HCT116 (cell line): ENCODE results near the gene TEX264. TPM values are rescaled to one million over a fixed set of nuclear protein-coding genes. Genes with fewer than 3 reads are reported as not detected.

Experiments used
- ATAC-seq: fragments of 200-7000 bp; cut with Tn5 transposase; 2 replicates; pipeline ENCODE4 v1.9.1; 2020; ENCODE audit warnings: mild to moderate bottlenecking, moderate library complexity
- BruUV-seq: library from RNA; stranded (reverse); fragments of 400-500 nt; replicated peaks from 2 replicates; lab custom pipeline; 2021; lab: Mats Ljungman, UMichigan
- CTCF ChIA-PET: fragments of 300-600 bp; sonication (Branson Sonifier 250); formaldehyde crosslinking; loops from one replicate; lab custom pipeline; 2021; ENCODE audit warnings: antibody characterized with exemption; lab: Charles Lee
- POLR2A ChIA-PET: fragments of 300-600, 350-600 bp; sonication (Branson Sonifier 250); formaldehyde crosslinking; loops from one replicate; lab custom pipeline; 2021; ENCODE audit warnings: antibody characterized with exemption; lab: Charles Lee
- RAD21 ChIA-PET, 2 experiments: fragments of 300-600 bp; sonication (Branson Sonifier 250); formaldehyde crosslinking; loops; one replicate each; lab custom pipeline; 2023; ENCODE audit warnings: low total read pairs in 2 of 2; ENCODE audit not compliant: uncharacterized antibody in 2 of 2, unreplicated experiment in 2 of 2, low non-redundant PET in 1 of 2; lab: Charles Lee
- DNase-seq: peaks from one replicate; pipeline ENCODE4 v3.0.0-alpha.2; 2010; ENCODE audit warnings: low read depth, low spot score
- H2AFZ ChIP-seq: fragments of 200-600 bp; shearing (Covaris generic), sonication (generic); 2 replicates; pipeline ENCODE4 v1.6.1; 2017; ENCODE audit warnings: low read depth, mixed run types, mixed read lengths, antibody characterized with exemption, low read length; ENCODE audit not compliant: poor library complexity, severe bottlenecking
- H3K27ac ChIP-seq: 2 replicates; pipeline ENCODE4 v1.5.1; 2012; ENCODE audit warnings: low read depth, low read length
- H3K27me3 ChIP-seq: fragments of 200-600 bp; sonication (generic); 2 replicates; pipeline ENCODE4 v1.6.1; 2016; ENCODE audit warnings: mixed run types, low read length, mixed read lengths; ENCODE audit not compliant: insufficient read depth
- H3K36me3 ChIP-seq, 2 experiments: fragments of 200-500 bp in 1 of 2; fragments of 200-600 bp in 1 of 2; sonication (Bioruptor generic) in 1 of 2; sonication (generic) in 1 of 2; 2 replicates each; pipeline versions ENCODE4 v1.5.1 to v1.6.1; 2014 to 2016; ENCODE audit warnings: low read length in 2 of 2, inconsistent platforms in 1 of 2, mixed read lengths in 1 of 2, mixed run types in 1 of 2; ENCODE audit not compliant: insufficient read depth in 2 of 2, control insufficient read depth in 1 of 2
- H3K4me1 ChIP-seq, 2 experiments: fragments of 200-600 bp in 1 of 2; sonication (generic) in 1 of 2; 2 replicates each; pipeline versions ENCODE4 v1.5.1 to v1.6.1; 2012 to 2017; ENCODE audit warnings: low read length in 2 of 2, inconsistent platforms in 1 of 2, mild to moderate bottlenecking in 1 of 2, mixed read lengths in 1 of 2, mixed run types in 1 of 2, moderate library complexity in 1 of 2; ENCODE audit not compliant: insufficient read depth in 2 of 2, control insufficient read depth in 1 of 2
- H3K4me2 ChIP-seq: fragments of 200-600 bp; sonication (generic); 2 replicates; pipeline ENCODE4 v1.6.1; 2017; ENCODE audit warnings: mixed run types, low read length, mixed read lengths
- H3K4me3 ChIP-seq, 2 experiments: fragments of 200-600 bp in 1 of 2; sonication (generic) in 1 of 2; replicated peaks in 1 of 2; 2 replicates each; pipeline ENCODE4 v1.5.1; 2011 to 2016; ENCODE audit warnings: low read length in 2 of 2, control low read depth in 1 of 2, low read depth in 1 of 2, mild to moderate bottlenecking in 1 of 2, mixed read lengths in 1 of 2, mixed run types in 1 of 2
- H3K79me2 ChIP-seq: fragments of 200-600 bp; sonication (generic); 2 replicates; pipeline ENCODE4 v1.6.1; 2017; ENCODE audit warnings: mild to moderate bottlenecking, mixed run types, low read length, moderate library complexity, mixed read lengths; ENCODE audit not compliant: insufficient read depth
- H3K9ac ChIP-seq: fragments of 200-600 bp; sonication (generic); 2 replicates; pipeline ENCODE4 v1.6.1; 2016; ENCODE audit warnings: low read length, mixed read lengths
- H3K9me2 ChIP-seq: fragments of 200-600 bp; sonication (generic), shearing (Covaris generic); 2 replicates; pipeline ENCODE4 v1.6.1; 2017; ENCODE audit warnings: mixed run types, mild to moderate bottlenecking, moderate library complexity; ENCODE audit not compliant: insufficient read depth
- H3K9me3 ChIP-seq, 2 experiments: fragments of 200-500 bp in 1 of 2; fragments of 200-600 bp in 1 of 2; sonication (Bioruptor generic) in 1 of 2; sonication (generic) in 1 of 2; 2 replicates each; pipeline ENCODE4 v1.6.1; 2014 to 2017; ENCODE audit warnings: low read length in 2 of 2, mixed read lengths in 2 of 2, inconsistent platforms in 1 of 2, low read depth in 1 of 2, mild to moderate bottlenecking in 1 of 2, mixed run types in 1 of 2, moderate library complexity in 1 of 2; ENCODE audit not compliant: control insufficient read depth in 1 of 2, insufficient read depth in 1 of 2
- H4K20me1 ChIP-seq: fragments of 200-600 bp; sonication (generic), shearing (Covaris generic); 2 replicates; pipeline ENCODE4 v1.6.1; 2017; ENCODE audit warnings: mixed run types, mild to moderate bottlenecking, moderate library complexity; ENCODE audit not compliant: insufficient read depth
- ATF3 ChIP-seq: IDR thresholded peaks from 2 replicates; pipeline ENCODE4 v1.6.1; 2012
- CBX3 ChIP-seq: IDR thresholded peaks from 2 replicates; pipeline ENCODE4 v1.6.1; 2012; ENCODE audit warnings: low read depth
- EZH2 ChIP-seq: fragments of 200-600 bp; sonication (generic); IDR thresholded peaks from 2 replicates; pipeline ENCODE4 v1.6.1; 2017; ENCODE audit warnings: antibody characterized with exemption, mixed run types
- POLR2A ChIP-seq: IDR thresholded peaks from 2 replicates; pipeline ENCODE4 v1.7.0; 2011; ENCODE audit warnings: borderline replicate concordance; ENCODE audit not compliant: insufficient read depth, insufficient read length; ENCODE audit errors: extremely low read depth
- POLR2AphosphoS5 ChIP-seq: IDR thresholded peaks from 2 replicates; pipeline ENCODE4 v1.6.1; 2011; ENCODE audit warnings: mild to moderate bottlenecking, low read depth, low read length, moderate library complexity
- RAD21 ChIP-seq: IDR thresholded peaks from 2 replicates; pipeline ENCODE4 v1.6.1; 2012; ENCODE audit warnings: low read depth, mild to moderate bottlenecking
- REST ChIP-seq: IDR thresholded peaks from 2 replicates; pipeline ENCODE4 v1.6.1; 2012; ENCODE audit warnings: low read depth
- SIN3A ChIP-seq: IDR thresholded peaks from 2 replicates; pipeline ENCODE4 v1.6.1; 2012; ENCODE audit warnings: low read depth
- SRF ChIP-seq: IDR thresholded peaks from 2 replicates; pipeline ENCODE4 v1.6.1; 2012; ENCODE audit warnings: low read depth
- intact Hi-C: fragments of 100-400 bp; cut with micrococcal nuclease; formaldehyde crosslinking; loops from 2 replicates; pipeline ENCODE4 v1.10.0; 2022
- total RNA-seq: library from RNA; stranded (reverse); gene quantifications from one replicate; pipeline ENCODE4 v1.2.1, GENCODE V29; 2021; ENCODE audit not compliant: unreplicated experiment

The TEX264 gene
- total RNA-seq, 1 experiment from 2014 or later, result 36.0 TPM

GRCh38 chr3:51691021-51691420 is 20.0 kb downstream of the TEX264 start (continued):
- no peak for TF ChIP-seq REST

GRCh38 chr3:51691949-51692348 is 20.9 kb downstream of the TEX264 start:
- Histone ChIP-seq H3K4me1 (no peaks in the 10 kb centered on the region), H3K27me3 (no peaks in the 10 kb centered on the region), H3K36me3 (no peaks in the 10 kb centered on the region), H3K79me2 (no peaks in the 10 kb centered on the region), H2AFZ (no peak overlapping the region), H4K20me1 (no peaks in the 10 kb centered on the region), H3K9me2 (no peaks in the 10 kb centered on the region), H3K4me3 (no peak overlapping the region), H3K4me2 (no peak overlapping the region), H3K9ac (no peak overlapping the region), H3K27ac (no peak overlapping the region), H3K9me3 (no peaks in the 10 kb centered on the region)
- intact Hi-C loops, result no loop called here
- ATAC-seq (no peak), DNase-seq (no peak)
- TF ChIP-seq ATF3, result no peak
- TF ChIP-seq SIN3A, result no peak
- TF ChIP-seq RAD21, result no peak
- no peak for TF ChIP-seq POLR2AphosphoS5
- TF ChIP-seq SRF, result no peak
- no peak for TF ChIP-seq EZH2
- no peak for TF ChIP-seq POLR2A
- TF ChIP-seq CBX3, result no peak
- no TSS peak for BruUV-seq
- RAD21 ChIA-PET, result no interaction called here
- POLR2A ChIA-PET, result no interaction called here
- CTCF ChIA-PET, result interaction anchor here (1.3 kb wide), 1 partner anchor 27 kb away, joined by 3 read pairs; no protein-coding TSS in a partner anchor
